Gastroesophageal sphincter (tissue), 4 donors: ENCODE data around the gene KCTD15. TPM values are rescaled to one million over a fixed set of nuclear protein-coding genes. Genes with fewer than 3 reads are reported as not detected.

ENCODE experiments used
- ATAC-seq: fragments of 150-250 bp; one replicate; pipeline ENCODE4 v1.9.1; 2016; ENCODE audit warnings: mild to moderate bottlenecking, moderate library complexity
- H3K27ac ChIP-seq, 4 donors: fragments of 200-600 bp; sonication (generic) in 3 of 4; 1 replicate in 3 of 4; 2 replicates in 1 of 4; pipeline ENCODE4 v1.5.1; 2016 to 2019
- H3K27me3 ChIP-seq: fragments of 200-600 bp; sonication (generic); one replicate; pipeline ENCODE4 v1.5.1; 2019
- H3K36me3 ChIP-seq, 2 donors: fragments of 200-600 bp; sonication (generic); one replicate each; pipeline ENCODE4 v1.5.1; 2019; ENCODE audit warnings: control low read depth in 1 of 2
- H3K4me1 ChIP-seq, 3 donors: fragments of 200-600 bp; sonication (generic); 1 replicate in 2 of 3; 2 replicates in 1 of 3; pipeline ENCODE4 v1.5.1; 2016 to 2019; ENCODE audit warnings: control low read depth in 2 of 3
- H3K4me3 ChIP-seq, 2 donors: fragments of 200-600 bp; sonication (generic); one replicate each; pipeline ENCODE4 v1.5.1; 2019; ENCODE audit warnings: mild to moderate bottlenecking in 1 of 2, moderate library complexity in 1 of 2
- H3K9me3 ChIP-seq, 3 donors: fragments of 200-600 bp; sonication (generic); one replicate each; pipeline ENCODE4 v1.5.1; 2017 to 2019; ENCODE audit warnings: control low read depth in 2 of 3
- EP300 ChIP-seq: sonication (generic); formaldehyde crosslinking; IDR thresholded peaks from one replicate; pipeline ENCODE4 v1.6.1; 2017; ENCODE audit warnings: antibody characterized with exemption, mild to moderate bottlenecking
- POLR2A ChIP-seq, 2 donors: fragments of 450-650 bp; IDR thresholded peaks; one replicate each; pipeline ENCODE4 v1.6.1; 2017; ENCODE audit warnings: antibody characterized with exemption in 2 of 2, mild to moderate bottlenecking in 2 of 2, moderate library complexity in 1 of 2
- POLR2AphosphoS5 ChIP-seq: sonication (generic); formaldehyde crosslinking; IDR thresholded peaks from one replicate; pipeline ENCODE4 v1.6.1; 2017; ENCODE audit warnings: antibody characterized with exemption
- WGBS, 2 donors: methylation state at CpG; one replicate each; pipeline ENCODE4 v1.1.5; 2018; ENCODE audit warnings: low coverage in 1 of 2; 5-methylcytosine and 5-hydroxymethylcytosine counted together
- total RNA-seq, 4 donors: library from RNA; depleted of rRNA; stranded (reverse); fragments of >200 nt; gene quantifications; one replicate each; pipeline ENCODE4 v1.1.0, GENCODE V29; 2016
- TF ChIP-seq, protein P1 (sequence below), 4 experiments: fragments of 200-600 bp in 2 of 4; fragments of 450-650 bp in 2 of 4; sonication (generic) in 1 of 4; IDR thresholded peaks; one replicate each; pipeline ENCODE4 v1.5.1; 2017 to 2019; ENCODE audit warnings: antibody characterized with exemption in 4 of 4, mild to moderate bottlenecking in 2 of 4, moderate library complexity in 2 of 4

The KCTD15 gene
- total RNA-seq, 4 donors from 2014 or later: 62.3 to 148 (median 84.3) TPM

DNA sequence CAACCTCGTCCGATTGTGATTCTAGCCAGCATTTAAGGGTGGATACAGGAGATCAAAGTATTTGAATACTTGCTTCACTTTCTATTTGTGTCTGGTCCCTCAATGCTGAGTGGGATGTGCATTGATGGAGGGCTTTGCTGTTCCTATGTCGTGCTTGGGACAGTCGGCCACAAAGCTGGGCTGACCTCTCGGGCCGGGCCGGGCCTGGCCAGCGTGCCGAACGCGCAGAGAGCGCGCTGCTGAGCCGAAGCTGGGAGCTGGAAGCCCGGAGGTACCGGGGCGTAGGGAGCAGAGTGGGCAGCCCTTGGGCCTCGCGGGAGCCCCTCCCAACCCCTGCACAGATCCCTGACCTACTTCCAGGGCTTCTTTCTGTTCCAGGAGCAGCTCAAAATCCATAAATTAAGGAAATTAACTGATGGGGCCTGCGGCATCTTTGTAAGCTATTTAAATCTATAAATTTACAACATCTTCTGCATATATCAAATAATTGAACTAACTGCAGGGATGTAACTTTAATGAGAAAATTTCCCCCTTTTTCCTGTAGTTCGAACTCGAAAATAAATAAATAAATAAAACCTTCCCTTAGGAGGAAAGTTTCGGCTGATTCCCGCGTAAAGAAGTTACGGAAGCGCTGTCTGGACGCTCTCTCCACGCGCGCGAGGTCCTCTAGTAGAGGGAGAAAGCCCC is 1.8 kb upstream of the KCTD15 start:
- Histone ChIP-seq H3K36me3 (no peaks in the 10 kb centered on the region), H3K27me3 (peaks cover 10% of the 10 kb centered on the region), H3K27ac (peak overlapping the region; percentile 95 to 96 (median 96)), H3K4me3 (peak overlapping the region; percentile 78 to 82), H3K4me1 (peaks cover 0 to 46% (median 10%) of the 10 kb centered on the region in 3 donors), H3K9me3 (no peaks in the 10 kb centered on the region)
- TF ChIP-seq, protein P1, sequence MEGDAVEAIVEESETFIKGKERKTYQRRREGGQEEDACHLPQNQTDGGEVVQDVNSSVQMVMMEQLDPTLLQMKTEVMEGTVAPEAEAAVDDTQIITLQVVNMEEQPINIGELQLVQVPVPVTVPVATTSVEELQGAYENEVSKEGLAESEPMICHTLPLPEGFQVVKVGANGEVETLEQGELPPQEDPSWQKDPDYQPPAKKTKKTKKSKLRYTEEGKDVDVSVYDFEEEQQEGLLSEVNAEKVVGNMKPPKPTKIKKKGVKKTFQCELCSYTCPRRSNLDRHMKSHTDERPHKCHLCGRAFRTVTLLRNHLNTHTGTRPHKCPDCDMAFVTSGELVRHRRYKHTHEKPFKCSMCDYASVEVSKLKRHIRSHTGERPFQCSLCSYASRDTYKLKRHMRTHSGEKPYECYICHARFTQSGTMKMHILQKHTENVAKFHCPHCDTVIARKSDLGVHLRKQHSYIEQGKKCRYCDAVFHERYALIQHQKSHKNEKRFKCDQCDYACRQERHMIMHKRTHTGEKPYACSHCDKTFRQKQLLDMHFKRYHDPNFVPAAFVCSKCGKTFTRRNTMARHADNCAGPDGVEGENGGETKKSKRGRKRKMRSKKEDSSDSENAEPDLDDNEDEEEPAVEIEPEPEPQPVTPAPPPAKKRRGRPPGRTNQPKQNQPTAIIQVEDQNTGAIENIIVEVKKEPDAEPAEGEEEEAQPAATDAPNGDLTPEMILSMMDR (IDR thresholded peaks at IDR 0.05): no peak
- no peak for TF ChIP-seq POLR2AphosphoS5
- TF ChIP-seq EP300: no peak
- TF ChIP-seq POLR2A (IDR thresholded peaks at IDR 0.05): no peak
- WGBS, 2 donors: 2 to 12% methylated on average over 12 to 25 of the region's 32 CpGs
- no peak for ATAC-seq

DNA sequence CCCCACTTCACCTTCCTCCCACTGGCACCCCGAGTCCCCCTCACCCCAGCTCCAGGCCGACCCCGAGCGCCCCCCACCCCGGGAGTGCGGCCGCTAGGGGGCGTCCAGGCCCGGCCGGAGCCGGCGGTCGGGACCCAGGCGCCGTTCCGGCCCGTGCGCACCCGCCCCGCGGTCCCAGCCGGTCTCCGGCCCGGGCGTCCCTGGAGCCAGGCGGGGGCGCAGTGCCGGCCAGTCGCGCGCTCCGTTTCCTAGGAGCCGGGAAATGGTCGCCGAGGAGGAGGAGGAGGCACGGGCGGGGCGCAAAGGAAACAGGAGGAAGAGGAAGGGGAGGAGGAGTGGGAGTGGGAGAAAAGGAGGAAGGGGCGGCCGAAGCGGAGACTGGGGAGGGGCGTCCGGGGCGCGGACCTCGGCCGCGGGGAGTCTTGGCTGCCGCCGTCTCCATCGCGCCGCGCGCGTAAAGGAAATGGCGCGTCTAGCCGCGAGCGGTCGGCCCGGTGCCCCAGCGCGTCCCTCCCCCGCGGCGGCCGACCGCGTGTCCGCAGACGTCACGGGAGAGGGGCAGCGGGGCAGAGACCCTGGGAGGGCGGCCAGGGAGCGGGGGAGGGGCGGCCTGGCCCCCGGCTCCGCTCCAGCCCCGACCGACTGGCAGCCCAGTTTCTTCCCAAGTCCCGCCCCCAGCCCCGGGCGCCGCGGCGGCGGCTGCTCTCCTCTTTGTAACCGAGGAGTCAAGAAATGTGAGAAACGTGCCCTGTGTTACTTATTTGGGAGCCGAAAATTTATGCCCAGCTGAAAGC is 1.1 kb upstream of the KCTD15 start:
- 2% methylated on average over 11 of the region's 92 CpGs; no CpG with 5 or more reads in 1 of the 2 donors for WGBS, 2 donors
- peak; percentile 83 for ATAC-seq
- TF ChIP-seq POLR2A (IDR thresholded peaks at IDR 0.05) (peak; percentile 37 to 41), POLR2AphosphoS5 (peak; percentile 38), EP300 (no peak)
- TF ChIP-seq, protein P1 (IDR thresholded peaks at IDR 0.05): peak in 3 of 4 experiments; percentile 82 to 87 (median 86)
- peaks cover 0 to 5% of the 10 kb centered on the region in 2 donors for H3K36me3 ChIP-seq
- peak overlapping the region; percentile 78 to 82 for H3K4me3 ChIP-seq
- H3K27me3 ChIP-seq: peaks cover 9% of the 10 kb centered on the region
- peak overlapping the region; percentile 95 to 96 (median 96) for H3K27ac ChIP-seq
- peaks cover 0 to 53% (median 10%) of the 10 kb centered on the region in 3 donors for H3K4me1 ChIP-seq
- H3K9me3 ChIP-seq: no peaks in the 10 kb centered on the region

GRCh38 chr19:33797802-33798671 is 1.4 kb downstream of the KCTD15 start:
- H3K4me3 ChIP-seq: peak overlapping the region; percentile 78 to 82
- no peak for TF ChIP-seq EP300
- TF ChIP-seq, protein P1 (IDR thresholded peaks at IDR 0.05): no peak
- no peak for TF ChIP-seq POLR2AphosphoS5
- no peak for TF ChIP-seq POLR2A (IDR thresholded peaks at IDR 0.05)
- H3K36me3 ChIP-seq: peaks cover 0 to 30% of the 10 kb centered on the region in 2 donors
- H3K9me3 ChIP-seq: no peaks in the 10 kb centered on the region
- no peaks in the 10 kb centered on the region for H3K27me3 ChIP-seq
- H3K27ac ChIP-seq: peak overlapping the region; percentile 95 to 96 (median 96)
- ATAC-seq: peak; percentile 26
- H3K4me1 ChIP-seq: peaks cover 0 to 78% (median 10%) of the 10 kb centered on the region in 3 donors
- 0% methylated on average over 12 of the region's 61 CpGs; no CpG with 5 or more reads in 1 of the 2 donors for WGBS, 2 donors

- ATAC-seq: no peak
- TF ChIP-seq EP300: no peak
- no peak for TF ChIP-seq POLR2A (IDR thresholded peaks at IDR 0.05)
- TF ChIP-seq POLR2AphosphoS5: no peak
- TF ChIP-seq, protein P1 (IDR thresholded peaks at IDR 0.05): no peak
- peak overlapping the region; percentile 78 to 82 for H3K4me3 ChIP-seq
- peaks cover 0 to 34% of the 10 kb centered on the region in 2 donors for H3K36me3 ChIP-seq
- 14 to 27% methylated on average over 7 to 9 of the region's 12 CpGs for WGBS, 2 donors
- no peaks in the 10 kb centered on the region for H3K27me3 ChIP-seq
- H3K27ac ChIP-seq: peak overlapping the region; percentile 95 to 96 (median 96)
- no peaks in the 10 kb centered on the region for H3K9me3 ChIP-seq
- H3K4me1 ChIP-seq: peaks cover 0 to 85% (median 10%) of the 10 kb centered on the region in 3 donors
Observed at GRCh38 chr19:33798681-33799111, 2.0 kb downstream of the KCTD15 start.
